Measurements from ENCODE around the gene ADAM11. TPM values are rescaled to one million over a fixed set of nuclear protein-coding genes. Genes with fewer than 3 reads are reported as not detected.

Gene ADAM11
- total and polyA plus RNA-seq, 2 donors, result 0.81 to 1.9 TPM

GRCh38 chr17:44761932-44762810 is 3.4 kb downstream of the ADAM11 start:
- WGBS, result 77% methylated on average over 17 of the region's 17 CpGs
- DNase-seq (ENCODE audit: extremely low spot score), result no peak

GRCh38 chr17:44763170-44763569 is 4.4 kb downstream of the ADAM11 start:
- no peak overlapping the region for H3K4me3 ChIP-seq (ENCODE audit: low read depth, low read length)
- DNase-seq (ENCODE audit: extremely low spot score), result no peak
- no peaks in the 10 kb centered on the region for H3K36me3 ChIP-seq (ENCODE audit: insufficient read depth)
- WGBS, result 81% methylated on average over 5 of the region's 5 CpGs
- no peak overlapping the region for H3K27ac ChIP-seq (ENCODE audit: low read depth)
- H3K4me1 ChIP-seq (ENCODE audit: insufficient read depth), result no peaks in the 10 kb centered on the region

More at GRCh38 chr17:44761932-44762810, 3.4 kb downstream of the ADAM11 start:
- Histone ChIP-seq H3K36me3 (ENCODE audit: insufficient read depth) (no peaks in the 10 kb centered on the region), H3K27ac (ENCODE audit: low read depth) (no peak overlapping the region), H3K4me3 (ENCODE audit: low read depth, low read length) (no peak overlapping the region), H3K4me1 (ENCODE audit: insufficient read depth) (no peaks in the 10 kb centered on the region)

GRCh38 chr17:44765965-44766364 is 7.2 kb downstream of the ADAM11 start:
- H3K36me3 ChIP-seq (ENCODE audit: insufficient read depth), result no peaks in the 10 kb centered on the region
- 58% methylated on average over 11 of the region's 11 CpGs for WGBS
- no peaks in the 10 kb centered on the region for H3K4me1 ChIP-seq (ENCODE audit: insufficient read depth)
- no peak for DNase-seq (ENCODE audit: extremely low spot score)
- no peak overlapping the region for H3K27ac ChIP-seq (ENCODE audit: low read depth)
- H3K4me3 ChIP-seq (ENCODE audit: low read depth, low read length), result no peak overlapping the region

DNA sequence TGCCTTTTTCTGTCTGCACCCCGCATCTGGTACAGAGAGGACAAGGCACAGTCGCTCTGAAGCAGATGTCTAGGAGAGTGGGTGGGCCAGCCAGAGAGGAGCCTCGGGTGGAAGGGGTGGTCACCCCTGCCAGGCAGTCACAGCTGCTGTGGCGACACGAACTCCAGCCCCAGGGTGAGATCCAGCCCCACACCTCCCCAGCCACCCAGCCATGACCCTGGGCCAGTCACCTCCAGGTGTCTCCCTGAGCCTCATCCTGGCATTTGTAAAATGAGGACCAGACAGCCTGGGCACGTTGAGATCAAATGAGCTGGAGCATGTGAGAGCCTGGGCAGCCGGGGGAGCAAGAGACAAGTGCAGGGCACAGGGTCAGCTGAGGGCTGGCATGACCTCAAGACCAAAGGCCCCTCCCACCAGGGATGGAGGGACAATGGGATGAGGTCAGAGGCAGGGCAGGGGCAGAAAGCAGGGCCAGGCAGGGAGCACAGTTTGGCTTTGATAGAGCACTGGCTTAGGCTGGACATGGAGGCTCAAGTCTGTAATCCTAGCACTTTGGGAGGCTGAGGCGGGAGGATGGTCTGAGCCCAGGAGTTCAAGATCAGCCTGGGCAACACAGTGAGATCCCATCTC is 7.7 kb downstream of the ADAM11 start:
- H3K4me3 ChIP-seq (ENCODE audit: low read depth, low read length), result no peak overlapping the region
- no peaks in the 10 kb centered on the region for H3K4me1 ChIP-seq (ENCODE audit: insufficient read depth)
- no peak overlapping the region for H3K27ac ChIP-seq (ENCODE audit: low read depth)
- DNase-seq (ENCODE audit: extremely low spot score), result no peak
- 55% methylated on average over 8 of the region's 8 CpGs for WGBS
- H3K36me3 ChIP-seq (ENCODE audit: insufficient read depth), result no peaks in the 10 kb centered on the region

- Histone ChIP-seq H3K36me3 (ENCODE audit: insufficient read depth) (no peaks in the 10 kb centered on the region), H3K4me3 (ENCODE audit: low read depth, low read length) (no peak overlapping the region), H3K4me1 (ENCODE audit: insufficient read depth) (no peaks in the 10 kb centered on the region), H3K27ac (ENCODE audit: low read depth) (no peak overlapping the region)
- 53% methylated on average over 4 of the region's 4 CpGs for WGBS
- DNase-seq (ENCODE audit: extremely low spot score), result no peak
These were observed 8.7 kb downstream of the ADAM11 start for GRCh38 chr17:44767493-44767892.

DNA sequence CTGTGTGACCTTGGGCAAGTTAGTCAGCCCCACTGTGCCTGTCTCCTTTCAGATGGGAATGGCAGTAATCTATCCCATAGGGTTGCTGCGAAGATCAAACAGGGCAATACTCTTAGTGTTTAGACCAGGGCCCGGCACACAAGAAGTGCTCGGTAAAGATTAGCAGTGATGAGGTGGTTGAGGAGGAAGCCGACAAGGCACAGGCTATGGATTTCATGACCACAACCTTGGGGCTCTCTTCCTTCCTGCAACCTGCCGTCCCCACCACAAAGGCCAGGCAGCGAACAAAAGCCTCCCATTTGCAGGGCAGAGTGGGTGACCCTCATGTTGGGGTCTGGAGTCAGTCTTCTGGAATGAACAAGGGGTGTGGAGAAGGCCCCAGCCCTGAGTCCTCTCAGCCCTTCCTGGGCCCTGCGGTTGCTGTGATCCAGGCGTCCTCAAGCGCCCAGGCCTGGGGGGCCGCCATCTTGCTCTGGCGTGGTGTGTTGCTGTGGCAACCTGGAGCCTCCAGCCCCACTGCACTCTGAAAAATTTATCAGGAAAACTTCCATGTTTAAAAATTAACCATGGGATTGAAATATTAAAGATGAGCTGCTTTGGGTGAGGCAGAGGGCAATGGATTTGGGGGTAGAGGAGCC is 9.8 kb downstream of the ADAM11 start:
- Histone ChIP-seq H3K4me1 (ENCODE audit: insufficient read depth) (no peaks in the 10 kb centered on the region), H3K4me3 (ENCODE audit: low read depth, low read length) (no peak overlapping the region), H3K27ac (ENCODE audit: low read depth) (no peak overlapping the region), H3K36me3 (ENCODE audit: insufficient read depth) (no peaks in the 10 kb centered on the region)
- WGBS, result 83% methylated on average over 11 of the region's 11 CpGs
- DNase-seq (ENCODE audit: extremely low spot score), result no peak

- H3K4me1 ChIP-seq (ENCODE audit: insufficient read depth), result no peaks in the 10 kb centered on the region
- H3K36me3 ChIP-seq (ENCODE audit: insufficient read depth), result no peaks in the 10 kb centered on the region
- H3K27ac ChIP-seq (ENCODE audit: low read depth), result no peak overlapping the region
- no peak overlapping the region for H3K4me3 ChIP-seq (ENCODE audit: low read depth, low read length)
- DNase-seq (ENCODE audit: extremely low spot score), result no peak
- WGBS, result 64% methylated on average over 6 of the region's 6 CpGs
These were observed 10.4 kb downstream of the ADAM11 start for GRCh38 chr17:44769230-44769629.

DNA sequence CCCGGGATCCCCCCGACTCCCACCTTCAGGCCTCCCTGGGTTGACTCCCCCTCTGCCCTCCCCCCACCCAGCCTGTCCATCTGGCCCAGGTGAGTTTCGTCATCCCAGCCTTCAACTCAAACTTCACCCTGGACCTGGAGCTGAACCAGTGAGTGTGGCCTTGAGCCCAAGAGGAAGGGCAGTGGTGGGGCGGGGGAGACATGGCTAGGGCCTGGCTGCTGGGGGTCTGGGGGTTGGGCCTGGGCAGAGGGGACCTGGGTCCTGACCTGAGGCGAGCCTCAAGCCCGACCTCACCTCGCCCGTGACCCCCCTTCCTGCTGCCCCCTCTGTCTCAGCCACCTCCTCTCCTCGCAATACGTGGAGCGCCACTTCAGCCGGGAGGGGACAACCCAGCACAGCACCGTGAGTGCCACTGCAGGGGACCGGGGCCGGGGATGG is 10.9 kb downstream of the ADAM11 start:
- Histone ChIP-seq H3K4me1 (ENCODE audit: insufficient read depth) (no peaks in the 10 kb centered on the region), H3K36me3 (ENCODE audit: insufficient read depth) (no peaks in the 10 kb centered on the region)

GRCh38 chr17:44770166-44770925 is 11.6 kb downstream of the ADAM11 start:
- 64% methylated on average over 11 of the region's 11 CpGs for WGBS
- no peak for DNase-seq (ENCODE audit: extremely low spot score)
- no peaks in the 10 kb centered on the region for H3K36me3 ChIP-seq (ENCODE audit: insufficient read depth)
- H3K27ac ChIP-seq (ENCODE audit: low read depth), result no peak overlapping the region
- no peak overlapping the region for H3K4me3 ChIP-seq (ENCODE audit: low read depth, low read length)
- H3K4me1 ChIP-seq (ENCODE audit: insufficient read depth), result no peaks in the 10 kb centered on the region

More for the DNA sequence above, 10.9 kb downstream of the ADAM11 start:
- DNase-seq (ENCODE audit: extremely low spot score), result no peak
- 75% methylated on average over 15 of the region's 15 CpGs for WGBS
- Histone ChIP-seq H3K4me3 (ENCODE audit: low read depth, low read length) (no peak overlapping the region), H3K27ac (ENCODE audit: low read depth) (no peak overlapping the region)

DNA sequence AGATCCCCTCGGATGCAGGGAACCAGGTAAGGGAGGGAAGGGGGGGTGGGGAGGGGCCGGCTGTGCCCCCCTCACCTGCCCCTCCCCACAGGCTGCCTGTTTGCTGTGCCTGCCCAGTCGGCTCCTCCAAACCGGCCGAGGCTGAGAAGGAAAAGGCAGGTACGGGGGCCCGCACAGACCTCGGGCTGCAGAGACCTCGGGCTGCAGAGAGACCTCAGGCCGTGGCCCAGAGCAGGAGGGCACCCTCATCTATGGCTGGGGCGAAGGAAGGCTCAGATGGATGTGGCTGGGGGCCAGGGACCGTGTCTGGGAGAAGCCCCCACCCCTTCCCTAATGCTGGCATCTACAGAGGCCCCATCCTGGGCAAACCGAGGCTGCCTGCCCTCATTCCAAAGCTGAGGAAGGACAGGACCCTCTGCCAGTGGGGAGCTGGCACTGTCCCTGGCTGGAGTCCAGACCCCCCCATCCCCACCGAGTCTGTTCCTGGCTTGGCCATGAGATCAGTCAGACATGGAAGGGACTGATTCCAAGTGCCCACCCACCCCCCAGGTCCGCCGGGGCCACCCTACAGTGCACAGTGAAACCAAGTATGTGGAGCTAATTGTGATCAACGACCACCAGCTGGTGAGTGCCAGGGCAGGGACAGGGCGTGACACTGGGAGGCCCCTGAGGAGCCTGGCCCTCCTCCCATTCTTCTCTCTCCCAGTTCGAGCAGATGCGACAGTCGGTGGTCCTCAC is 13.7 kb downstream of the ADAM11 start:
- H3K27ac ChIP-seq (ENCODE audit: low read depth), result no peak overlapping the region
- H3K4me1 ChIP-seq (ENCODE audit: insufficient read depth), result no peaks in the 10 kb centered on the region
- 57% methylated on average over 21 of the region's 21 CpGs for WGBS
- H3K36me3 ChIP-seq (ENCODE audit: insufficient read depth), result no peaks in the 10 kb centered on the region
- no peak overlapping the region for H3K4me3 ChIP-seq (ENCODE audit: low read depth, low read length)
- no peak for DNase-seq (ENCODE audit: extremely low spot score)

DNA sequence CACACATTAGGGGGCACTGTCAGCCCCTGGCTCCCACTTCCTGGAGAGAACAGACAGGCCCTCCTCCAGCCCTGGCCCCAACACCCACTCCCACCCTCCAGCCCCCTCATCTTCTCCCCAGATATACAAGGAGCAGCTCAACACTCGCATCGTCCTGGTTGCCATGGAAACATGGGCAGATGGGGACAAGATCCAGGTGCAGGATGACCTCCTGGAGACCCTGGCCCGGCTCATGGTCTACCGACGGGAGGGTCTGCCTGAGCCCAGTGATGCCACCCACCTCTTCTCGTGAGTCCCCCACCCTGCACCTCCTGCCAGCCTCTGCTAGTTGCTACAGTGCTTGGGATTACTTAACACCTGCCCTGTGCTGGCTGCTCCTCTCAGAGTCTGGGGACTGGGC is 14.4 kb downstream of the ADAM11 start:
- H3K36me3 ChIP-seq (ENCODE audit: insufficient read depth), result no peaks in the 10 kb centered on the region
- H3K4me3 ChIP-seq (ENCODE audit: low read depth, low read length), result no peak overlapping the region
- DNase-seq (ENCODE audit: extremely low spot score), result no peak
- WGBS, result 56% methylated on average over 6 of the region's 6 CpGs
- no peak overlapping the region for H3K27ac ChIP-seq (ENCODE audit: low read depth)
- no peaks in the 10 kb centered on the region for H3K4me1 ChIP-seq (ENCODE audit: insufficient read depth)

DNA sequence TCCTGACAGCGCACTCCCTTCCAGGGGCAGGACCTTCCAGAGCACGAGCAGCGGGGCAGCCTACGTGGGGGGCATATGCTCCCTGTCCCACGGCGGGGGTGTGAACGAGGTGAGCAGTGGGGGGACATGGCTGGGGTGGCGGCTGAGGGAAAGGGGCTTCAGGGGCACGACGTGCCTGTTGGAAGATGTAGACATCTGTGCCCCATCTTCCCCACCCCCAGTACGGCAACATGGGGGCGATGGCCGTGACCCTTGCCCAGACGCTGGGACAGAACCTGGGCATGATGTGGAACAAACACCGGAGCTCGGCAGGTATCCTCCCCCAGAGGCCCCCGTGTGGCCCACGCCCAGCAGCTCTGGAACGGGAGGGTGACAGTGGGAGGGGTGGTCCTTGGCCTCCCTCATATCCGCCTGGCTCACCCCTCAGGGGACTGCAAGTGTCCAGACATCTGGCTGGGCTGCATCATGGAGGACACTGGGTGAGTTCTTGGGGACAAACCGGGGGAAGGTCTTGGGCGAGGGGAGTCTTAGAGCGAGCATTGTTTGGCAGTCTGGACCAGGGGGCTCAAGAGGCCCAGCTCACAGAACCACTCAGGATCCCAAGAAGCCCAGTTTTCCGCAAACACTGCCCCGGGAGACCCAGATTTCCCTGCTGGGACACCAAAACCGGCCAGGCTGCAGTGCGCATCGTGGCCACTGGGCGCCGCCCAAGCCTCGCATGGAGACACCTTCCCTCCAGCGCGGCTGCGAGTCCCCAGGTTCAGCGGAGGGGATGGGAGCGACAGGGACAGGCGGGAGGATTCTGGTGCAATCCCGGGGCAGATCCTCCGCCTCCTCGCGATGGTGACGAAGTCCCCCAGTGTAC is 15.7 kb downstream of the ADAM11 start:
- WGBS, result 24% methylated on average over 42 of the region's 42 CpGs
- no peaks in the 10 kb centered on the region for H3K36me3 ChIP-seq (ENCODE audit: insufficient read depth)
- no peaks in the 10 kb centered on the region for H3K4me1 ChIP-seq (ENCODE audit: insufficient read depth)
- H3K4me3 ChIP-seq (ENCODE audit: low read depth, low read length), result peak overlapping the region; percentile 41
- H3K27ac ChIP-seq (ENCODE audit: low read depth), result no peak overlapping the region
- DNase-seq (ENCODE audit: extremely low spot score), result no peak

Data from urinary bladder (tissue), 4 donors.